NCI-H1105 (cell line): ENCODE results near the gene SLC1A7.

Experiments used
- DNase-seq: peaks from one replicate; lab custom pipeline; 2025; lab: John Stamatoyannopoulos, UW

Gene SLC1A7

DNA sequence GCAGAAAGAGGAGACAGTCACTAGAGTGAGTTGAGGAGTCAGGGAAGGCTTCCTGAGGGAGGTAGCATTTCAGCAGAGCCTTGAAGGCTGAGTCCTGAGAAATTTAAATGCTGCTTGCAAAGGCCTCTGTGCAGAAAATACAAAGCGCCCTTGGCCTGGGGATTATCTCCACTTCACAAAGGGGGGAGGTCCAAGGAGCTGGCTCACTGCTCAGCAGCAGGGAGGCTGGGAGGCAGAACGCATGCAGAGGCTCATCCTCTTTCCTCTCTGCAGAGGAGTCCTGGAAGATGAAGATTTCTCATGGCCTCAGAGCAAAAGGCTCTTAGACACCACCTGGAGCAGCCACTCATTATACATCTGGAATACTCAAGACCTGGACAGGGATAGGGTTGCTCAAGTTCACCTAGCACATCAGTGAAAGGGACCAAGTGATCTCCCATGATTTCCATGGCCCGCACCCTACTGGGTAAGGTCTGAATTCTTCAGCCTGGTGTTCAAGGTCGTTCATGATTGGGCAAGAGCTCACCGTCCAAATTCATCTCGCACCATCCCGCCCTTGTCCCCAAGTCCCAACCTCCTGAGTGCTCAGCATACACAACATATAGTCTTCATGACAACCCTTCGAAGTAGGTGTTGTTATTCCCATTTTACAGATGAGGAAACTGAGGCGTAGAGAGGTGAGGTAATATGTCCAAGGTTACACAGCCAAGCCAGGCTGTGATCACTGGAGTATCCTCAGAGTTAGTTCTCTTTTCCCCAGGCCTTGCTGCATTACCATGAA lies 9.0 kb downstream of the SLC1A7 start:
- DNase-seq = no peak

DNA sequence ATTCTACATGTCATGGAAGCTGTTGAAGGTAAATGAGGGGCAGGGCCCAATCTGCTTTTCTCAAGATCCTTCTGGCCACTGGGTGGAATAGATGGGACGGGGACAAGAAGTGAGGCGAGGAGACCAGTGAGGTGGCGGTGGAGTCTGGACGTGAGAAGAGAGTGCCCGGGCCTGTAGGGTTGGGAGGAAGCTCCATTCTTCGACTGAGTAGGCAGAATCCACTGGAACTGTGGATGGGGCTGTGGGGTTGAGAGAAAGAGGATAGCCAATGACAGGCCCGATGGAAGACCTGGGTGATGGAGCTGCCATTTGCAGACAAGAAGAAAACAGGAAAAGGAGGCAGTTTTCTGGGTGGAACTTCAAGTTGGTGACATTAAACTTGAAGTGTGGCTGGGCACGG lies 10.3 kb downstream of the SLC1A7 start:
- no peak for DNase-seq

DNA sequence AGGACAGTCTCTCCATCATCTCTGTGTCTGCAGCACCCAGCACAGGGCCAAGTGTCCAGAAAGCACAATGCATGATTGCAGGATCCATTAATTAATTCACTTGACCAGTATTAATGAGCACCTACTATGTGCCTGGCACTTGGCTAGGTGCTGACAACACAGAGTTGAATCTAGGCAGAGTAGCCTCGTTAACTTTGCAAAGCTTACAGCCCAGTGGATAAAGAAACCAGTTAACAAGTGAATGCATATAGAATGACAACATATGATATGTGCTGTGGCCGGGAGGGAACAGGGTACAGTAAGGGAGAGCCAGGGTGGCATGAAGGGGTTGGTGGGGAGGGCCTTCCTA lies 10.9 kb downstream of the SLC1A7 start:
- no peak for DNase-seq

DNA sequence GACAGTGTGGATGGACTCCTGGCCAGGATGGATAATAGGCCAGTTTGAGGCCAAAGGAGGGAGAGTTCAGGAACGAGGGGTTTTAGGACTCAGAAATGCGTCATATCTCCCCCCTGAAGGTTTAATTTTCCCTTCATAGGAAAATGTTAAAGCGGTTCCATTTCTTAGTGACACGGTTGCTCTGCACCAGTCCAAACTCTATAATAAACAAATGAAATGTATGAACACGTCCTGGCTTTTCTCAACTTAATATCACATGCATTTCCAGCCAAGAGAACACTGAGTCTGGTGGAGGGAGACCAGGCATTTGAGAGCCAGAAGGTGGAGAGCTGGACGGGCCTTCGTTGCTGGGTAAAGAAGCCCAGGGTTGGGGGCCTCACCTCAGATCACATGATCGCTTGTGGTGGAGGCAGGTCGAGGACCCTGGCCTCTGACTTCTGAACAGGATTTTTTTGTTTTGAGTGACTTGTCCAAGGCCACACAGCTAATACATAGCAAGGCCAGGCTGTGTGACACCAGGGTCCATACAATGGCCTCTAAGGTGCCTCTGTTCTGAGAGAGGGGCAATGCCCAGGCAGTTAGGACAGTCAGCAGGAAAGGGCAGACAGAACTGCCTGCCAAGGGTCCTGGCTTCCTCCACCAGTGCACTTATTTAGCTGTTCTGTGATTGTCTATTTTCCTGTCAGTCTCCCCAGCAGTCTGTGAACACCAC lies 11.4 kb downstream of the SLC1A7 start:
- no peak for DNase-seq

DNA sequence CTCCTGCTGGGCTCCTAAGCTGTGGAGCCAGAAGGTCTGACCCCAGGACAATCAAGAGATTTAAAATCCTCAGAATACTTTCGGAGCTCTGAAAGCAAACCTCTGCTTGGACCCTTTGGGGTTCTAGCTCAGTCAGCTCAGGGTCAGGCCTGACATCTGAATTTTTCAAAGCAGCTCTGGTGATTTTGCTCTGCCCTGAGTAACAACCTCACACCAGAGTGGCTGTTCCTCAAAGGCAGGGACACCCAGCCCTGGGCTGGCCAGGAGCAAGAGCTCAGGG lies 11.9 kb downstream of the SLC1A7 start:
- DNase-seq = no peak

DNA sequence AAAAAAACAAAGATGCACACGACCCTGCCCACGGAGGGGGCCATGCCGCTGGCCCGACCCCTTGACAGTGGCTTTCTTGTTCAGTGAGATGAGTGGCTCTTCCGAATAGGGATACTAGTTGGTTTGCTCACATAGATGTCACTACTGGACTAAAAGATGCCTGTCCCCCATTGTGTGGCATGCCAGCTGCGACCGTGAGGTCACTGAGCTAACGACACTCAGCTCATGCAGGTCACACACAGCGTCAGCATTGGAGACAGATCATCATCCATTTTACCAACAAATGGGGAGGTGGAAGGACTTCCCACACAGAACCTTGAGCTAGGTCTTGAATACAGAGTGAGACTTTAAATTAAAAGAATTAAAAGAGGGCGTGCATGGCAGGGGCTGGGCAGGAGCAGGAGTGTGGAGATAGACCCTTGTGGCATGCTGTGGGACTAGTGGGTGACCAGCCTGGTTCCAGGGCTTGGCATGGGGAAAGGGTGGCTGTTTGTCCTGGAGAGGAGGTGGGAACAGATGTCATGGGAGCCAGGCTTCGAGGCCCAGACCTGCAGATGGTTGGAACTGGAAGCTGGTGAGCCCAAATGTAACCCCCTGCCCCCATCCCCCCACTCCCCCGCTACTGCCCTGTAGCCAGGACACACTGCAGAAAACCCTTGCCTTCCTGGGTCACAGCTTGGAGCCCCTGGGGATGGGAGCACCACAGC lies 12.4 kb downstream of the SLC1A7 start:
- DNase-seq = no peak

DNA sequence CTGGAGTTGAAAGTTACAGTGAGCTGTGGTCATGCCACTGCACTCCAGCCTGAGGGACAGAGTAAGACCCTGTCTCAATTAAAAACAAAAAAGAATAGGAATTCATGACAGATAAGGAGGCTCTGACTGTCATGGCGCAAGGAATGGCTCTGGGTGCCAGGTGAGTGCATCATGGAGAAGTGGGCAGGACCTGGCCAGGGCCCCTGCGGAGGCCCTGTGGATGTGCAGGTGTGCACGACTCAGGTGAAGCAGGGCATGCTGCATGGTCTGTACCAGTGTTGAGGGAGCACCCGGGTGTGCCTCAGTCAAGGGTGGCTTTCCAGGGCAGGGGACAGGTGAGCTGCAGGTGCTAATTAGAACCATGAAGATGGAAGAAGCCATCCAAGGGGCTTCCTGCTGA lies 14.0 kb downstream of the SLC1A7 start:
- no peak for DNase-seq

DNA sequence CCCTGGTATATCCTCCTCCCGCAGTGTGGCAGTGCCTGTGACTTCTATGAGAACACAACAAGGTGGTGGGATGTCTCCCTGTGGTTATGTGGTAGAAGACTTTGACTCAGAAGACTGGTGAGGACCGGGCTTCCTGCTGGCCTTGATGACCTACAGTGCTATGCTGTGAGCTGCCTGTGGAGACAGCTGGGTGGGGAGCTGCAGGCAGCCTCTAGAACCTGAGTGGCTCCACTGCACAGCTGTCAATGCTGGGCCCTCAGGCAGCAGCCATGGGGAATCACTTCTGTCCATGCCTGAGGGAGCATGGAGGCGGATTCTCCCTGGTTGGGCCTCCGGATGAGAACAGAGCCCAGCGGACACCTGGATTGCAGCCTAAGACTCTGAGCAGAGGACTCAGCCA lies 14.9 kb downstream of the SLC1A7 start:
- DNase-seq = no peak

DNA sequence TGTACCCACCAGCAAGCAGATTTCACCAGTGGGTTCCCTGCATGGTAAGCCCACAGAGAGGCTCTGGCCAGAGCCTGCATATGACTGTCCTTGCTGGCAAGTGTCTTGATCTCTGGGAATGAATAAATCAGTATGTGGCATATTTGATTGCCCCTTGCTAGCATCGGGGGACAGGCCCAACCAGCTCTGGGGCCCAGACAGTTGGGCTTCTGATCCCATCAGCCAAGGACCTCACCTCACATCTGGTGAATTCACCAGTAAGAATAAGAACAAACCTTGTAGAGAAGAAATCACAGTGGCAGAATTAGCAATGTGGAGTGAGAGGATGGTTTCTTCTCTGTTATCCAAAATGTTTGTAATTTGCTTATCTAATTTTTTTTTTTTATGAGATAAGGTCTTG lies 15.9 kb downstream of the SLC1A7 start:
- DNase-seq = no peak

DNA sequence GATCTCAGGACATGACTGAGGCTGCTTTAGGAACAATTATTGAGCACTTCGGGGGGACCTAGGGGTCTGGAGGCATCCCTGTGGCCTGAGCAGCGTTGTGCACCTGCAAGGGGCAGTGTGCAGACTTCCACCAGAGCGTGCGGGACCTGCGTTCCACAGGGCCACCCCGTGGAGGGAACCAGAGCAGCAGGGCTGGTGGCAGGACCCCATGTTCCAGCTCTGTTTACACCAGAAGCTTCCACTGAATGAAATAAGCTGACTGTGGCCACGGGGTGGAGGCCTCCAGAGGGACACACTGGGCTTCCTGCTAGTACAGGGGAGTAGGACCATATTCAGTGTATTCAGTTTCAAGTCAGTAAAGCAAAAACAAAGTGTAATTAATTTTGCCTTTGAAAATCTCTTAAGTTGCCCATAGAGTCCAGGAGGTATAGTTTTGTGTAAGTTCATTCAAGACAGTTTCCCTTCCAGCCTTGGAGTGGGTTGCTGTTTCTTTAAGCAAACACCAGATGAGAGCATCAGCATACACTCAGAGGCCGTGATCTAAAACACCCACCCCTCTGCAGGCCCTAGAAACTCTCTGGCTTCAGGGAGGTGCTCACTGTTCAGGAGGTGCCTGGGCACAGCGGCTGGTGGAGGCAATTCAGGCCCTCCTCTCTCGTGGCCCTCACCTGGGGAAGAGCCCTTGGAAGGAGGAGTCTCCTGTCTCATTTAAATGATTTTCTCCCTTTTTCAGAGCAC lies 16.6 kb downstream of the SLC1A7 start:
- no peak for DNase-seq

DNA sequence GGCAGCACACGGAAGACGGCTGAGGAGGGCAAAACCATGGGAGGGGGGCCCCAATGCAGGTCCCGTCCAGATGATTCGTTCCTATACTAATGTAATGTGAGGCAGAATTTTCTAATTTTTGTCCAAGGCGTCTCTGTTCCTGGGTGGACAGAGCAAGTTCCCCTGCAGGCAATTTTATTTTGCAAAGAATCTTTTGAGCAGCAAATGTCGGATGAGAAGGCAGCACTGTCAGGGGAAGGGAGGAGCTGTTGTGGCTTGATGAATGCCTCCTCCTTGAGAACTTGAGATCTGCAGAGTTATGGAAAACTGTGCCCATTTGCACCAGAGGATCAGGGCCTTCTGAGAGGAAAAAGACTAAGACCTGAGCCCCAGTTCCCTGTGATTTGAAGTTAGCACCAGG lies 17.3 kb downstream of the SLC1A7 start:
- no peak for DNase-seq

DNA sequence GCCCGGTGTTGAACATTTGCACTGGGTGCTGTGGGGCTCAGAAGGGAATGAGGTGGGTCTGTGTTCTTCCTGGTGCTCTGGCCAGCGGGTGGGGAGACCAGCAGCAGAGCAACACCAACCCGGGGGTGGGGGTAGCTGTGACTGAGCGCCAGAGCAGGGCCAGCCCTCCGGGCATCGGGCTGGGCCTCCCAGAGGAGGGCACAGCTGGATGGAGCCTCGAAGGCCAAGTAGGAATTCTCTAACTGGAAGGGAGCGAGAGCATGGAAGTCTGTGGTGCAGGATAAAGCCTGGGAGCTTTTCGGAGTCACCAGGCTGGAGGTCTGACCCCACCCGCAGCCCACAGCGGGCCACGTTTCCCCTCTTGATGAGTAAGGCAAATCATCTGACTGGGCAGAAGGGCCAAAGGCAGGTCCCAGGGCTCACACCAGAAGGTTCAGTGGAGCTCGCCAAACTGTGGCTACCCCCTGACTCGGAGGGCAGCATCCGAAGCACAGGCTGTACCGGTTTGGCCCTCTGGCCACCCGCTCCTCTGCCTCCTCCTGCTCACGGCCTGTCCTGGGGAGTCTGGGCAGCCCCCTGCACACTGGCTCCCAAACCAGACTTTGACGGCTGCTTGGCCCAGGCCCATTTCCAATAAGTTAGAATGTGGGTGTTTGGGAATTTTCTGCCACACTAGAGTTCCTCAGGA lies 18.8 kb downstream of the SLC1A7 start:
- no peak for DNase-seq

DNA sequence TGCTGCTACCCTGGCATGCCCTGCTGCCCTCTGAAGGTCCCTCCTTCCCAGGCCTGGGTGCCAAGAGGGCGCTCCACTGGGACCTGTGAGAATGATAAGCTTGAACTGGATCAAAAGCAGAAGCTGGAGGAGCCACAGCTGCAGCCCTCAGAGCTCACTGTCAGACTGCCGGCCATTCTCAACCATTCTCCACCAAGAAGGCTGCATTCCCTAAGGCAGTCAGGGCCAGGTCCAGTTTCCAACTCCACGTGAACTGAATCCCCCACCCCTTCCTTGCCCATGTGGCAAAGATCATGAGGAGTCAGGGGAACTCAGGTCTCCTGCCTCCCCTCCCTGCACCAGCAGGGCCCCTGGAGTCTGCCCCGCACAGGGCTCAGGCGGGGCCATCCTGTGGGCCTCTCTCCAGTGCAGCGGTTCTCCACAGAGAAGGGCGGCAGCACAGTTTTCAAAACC lies 19.5 kb downstream of the SLC1A7 start:
- DNase-seq = no peak

DNA sequence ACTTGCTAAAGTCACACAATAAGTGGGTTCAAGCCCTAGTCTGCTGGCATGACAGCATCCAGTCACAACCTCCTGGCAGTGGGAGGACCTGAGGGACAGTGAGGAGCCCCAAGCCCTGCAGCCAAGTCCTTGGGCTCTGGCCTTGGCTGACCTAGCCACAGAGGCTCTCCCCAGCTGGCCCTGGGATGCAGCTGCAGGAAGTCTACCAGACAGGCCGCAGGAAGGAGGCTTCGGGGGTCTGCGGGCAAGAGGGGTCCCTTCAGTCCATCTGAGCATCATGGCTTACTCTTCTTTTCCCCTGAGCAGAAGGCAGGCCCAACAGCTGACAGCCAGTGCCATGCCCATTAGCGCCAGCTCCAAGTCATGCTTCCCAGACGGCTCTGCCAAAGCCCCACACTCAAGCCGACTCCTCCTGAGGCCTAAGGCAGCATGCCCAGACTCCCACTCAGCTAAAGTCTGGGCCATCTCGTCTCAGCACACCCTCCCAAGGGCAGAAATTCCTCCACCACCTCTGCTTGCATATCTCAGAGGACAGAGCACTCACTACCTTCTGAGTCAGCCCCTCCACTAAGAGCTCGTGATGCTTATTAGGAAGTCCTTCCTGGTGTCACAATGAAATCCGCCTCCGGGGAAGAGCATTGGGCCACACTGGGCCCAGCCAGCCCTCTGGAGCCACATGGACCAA lies 20.1 kb downstream of the SLC1A7 start:
- DNase-seq = no peak

DNA sequence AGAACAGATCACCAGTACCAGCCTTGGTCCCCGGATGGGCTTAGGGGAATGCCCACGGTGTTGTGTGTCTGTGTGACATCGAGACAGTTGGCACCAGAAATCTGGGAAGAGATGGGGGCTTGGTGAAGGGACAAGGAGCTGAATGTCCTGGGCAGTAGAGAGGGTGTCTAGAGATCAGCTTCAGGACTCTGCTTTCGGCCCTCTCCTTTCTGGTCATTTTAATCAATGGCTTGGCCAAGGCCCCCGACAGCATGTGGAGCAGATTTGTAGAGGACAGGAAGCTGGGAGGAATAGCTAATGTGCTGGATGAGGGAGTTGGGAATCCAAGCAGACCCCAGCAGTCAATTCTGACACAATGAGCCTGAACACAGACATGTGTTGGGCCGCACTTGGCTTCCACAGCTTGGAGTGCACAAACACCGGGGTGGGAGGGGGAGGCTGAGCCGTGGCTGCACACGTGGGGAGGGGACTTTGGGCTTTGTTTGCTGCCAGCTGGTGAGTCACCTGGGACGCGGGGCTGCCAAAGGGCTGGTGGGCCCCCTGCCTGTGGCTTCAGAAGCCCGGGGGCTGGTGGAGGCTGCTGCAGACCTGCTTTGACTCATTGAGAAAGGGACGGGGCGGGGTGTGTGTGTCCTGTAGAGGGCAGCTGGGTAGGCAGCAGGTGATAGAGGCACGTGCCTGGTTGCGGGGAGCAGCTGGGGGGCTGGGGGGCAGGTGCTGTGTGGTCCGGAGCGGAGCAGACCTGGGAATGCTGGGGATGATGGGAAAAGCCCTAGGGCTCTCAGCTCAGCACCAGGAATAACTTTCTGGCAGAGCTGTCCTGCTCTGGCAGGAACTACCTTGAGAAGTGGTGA lies 20.9 kb downstream of the SLC1A7 start:
- DNase-seq = peak; percentile 26

DNA sequence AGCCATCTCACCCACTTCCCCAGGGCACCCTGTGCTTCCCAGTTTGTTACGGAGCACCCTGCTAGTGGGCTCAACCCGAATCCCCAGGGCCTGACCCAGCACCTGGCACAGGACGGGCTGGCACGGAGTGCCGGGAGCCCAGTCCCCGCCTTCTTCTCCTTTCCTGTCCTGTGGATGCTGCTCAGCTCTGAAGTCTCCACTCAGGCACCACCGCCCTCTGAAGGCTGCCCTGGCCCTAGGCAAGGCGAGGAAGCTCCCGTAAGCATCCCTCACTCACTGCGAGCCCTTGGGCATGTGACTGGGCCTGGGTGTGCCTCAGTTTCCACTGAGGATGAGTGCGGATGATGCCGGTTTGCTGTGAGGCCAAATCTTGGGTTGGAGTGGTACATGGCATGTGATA lies 21.8 kb downstream of the SLC1A7 start:
- DNase-seq = no peak

DNA sequence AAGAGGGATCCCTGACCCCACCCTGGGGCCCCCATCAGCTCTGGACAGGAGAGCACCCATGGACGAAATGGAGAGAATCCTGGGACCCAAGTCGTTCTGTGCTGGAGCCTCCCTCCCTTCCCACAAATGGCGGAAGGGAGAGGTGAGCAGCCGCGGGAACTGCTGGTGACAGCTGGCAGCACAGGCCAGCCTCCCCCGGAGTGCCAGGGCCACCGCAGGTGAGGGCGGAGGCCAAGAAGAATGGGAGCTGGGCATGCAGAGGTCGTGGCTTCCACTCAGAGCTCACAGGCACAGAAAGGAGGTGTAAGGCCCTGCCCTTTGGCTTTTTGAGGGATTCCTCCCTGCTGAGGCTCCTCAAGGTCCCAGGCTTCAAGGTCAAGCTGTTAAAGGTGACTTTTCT lies 24.6 kb downstream of the SLC1A7 start:
- no peak for DNase-seq

DNA sequence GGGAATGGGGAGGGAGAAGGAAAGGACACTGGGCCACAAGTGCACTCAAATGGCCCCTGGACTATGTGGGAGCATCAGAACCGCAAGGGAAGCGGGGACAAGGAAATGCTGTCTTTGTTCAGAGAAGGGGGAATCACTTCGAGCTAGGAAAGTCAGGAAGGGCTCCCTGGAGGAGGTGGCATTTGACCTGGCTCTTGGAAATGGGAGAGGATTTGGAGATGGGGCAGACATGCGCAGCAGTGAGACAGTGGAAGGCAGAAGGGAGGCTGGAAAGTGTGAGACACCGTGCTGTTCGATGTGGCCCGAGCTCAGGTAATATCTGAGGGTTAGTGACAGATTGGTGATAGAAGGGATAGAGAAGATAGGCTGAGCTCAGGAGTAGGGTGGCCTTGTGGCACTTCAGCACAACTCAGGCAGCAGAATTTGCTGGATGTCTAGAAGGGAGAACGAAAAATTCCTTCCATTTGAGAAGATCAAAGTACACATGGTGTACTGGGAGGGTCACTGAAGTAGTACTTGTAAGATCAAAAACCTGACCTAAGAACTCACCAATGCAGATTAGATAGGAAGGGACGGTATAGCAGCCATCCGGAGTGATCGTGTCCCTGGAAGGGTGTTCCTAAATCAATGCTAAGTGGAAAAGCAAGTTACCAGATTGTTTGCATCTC lies 25.4 kb downstream of the SLC1A7 start:
- DNase-seq = no peak

DNA sequence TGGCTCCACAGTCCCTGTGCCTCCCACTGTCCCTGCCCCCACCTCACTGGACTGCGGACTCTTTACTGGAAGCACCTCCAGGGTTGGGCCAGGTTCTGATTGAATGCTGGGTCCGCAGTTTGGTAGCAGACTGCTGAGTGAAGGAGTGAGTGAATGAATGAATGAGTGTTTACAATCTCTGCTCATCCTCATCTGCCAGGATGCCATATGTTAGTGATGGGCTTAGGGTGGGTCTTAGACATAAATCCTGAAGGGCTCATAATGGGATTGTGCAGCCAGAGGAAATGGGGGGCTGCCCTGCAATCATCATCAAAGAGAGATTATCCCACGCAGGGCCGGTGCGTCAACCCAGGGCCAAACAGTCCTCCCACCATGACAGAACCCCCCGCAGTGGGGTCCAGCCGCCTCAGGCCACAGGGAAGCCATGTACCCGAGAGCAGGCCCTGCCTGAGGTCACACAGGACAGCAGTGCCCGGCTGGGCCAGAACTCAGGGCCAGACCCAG lies 26.1 kb downstream of the SLC1A7 start:
- no peak for DNase-seq
